Measurements from ENCODE around the gene FMNL3.

FMNL3 gene

GRCh38 chr12:49643961-49644619 lies 63.1 kb downstream of the FMNL3 start:
- no peaks in the 10 kb centered on the region for H3K27me3 ChIP-seq (ENCODE audit: insufficient read depth, insufficient read length)
- no peaks in the 10 kb centered on the region for H3K9me3 ChIP-seq (ENCODE audit: insufficient read depth, low read length)
- no peak overlapping the region for H3K9ac ChIP-seq (ENCODE audit: insufficient read length, low read depth)
- no peak for DNase-seq (ENCODE audit: low read depth, low spot score)
- no peak for TF ChIP-seq SUZ12 (IDR thresholded peaks at IDR 0.05; ENCODE audit: extremely low read depth, insufficient read depth, insufficient read length)
- TF ChIP-seq ZNF274 (IDR thresholded peaks at IDR 0.05; ENCODE audit: low read depth, low read length) = no peak
- TF ChIP-seq YY1 (IDR thresholded peaks at IDR 0.05; ENCODE audit: insufficient read depth, insufficient read length) = no peak
- H3K4me1 ChIP-seq (ENCODE audit: insufficient read depth, insufficient read length) = peaks cover 9% of the 10 kb centered on the region
- H3K36me3 ChIP-seq (ENCODE audit: insufficient read depth, insufficient read length, low read length) = peaks cover 75% of the 10 kb centered on the region
- no peak overlapping the region for H3K4me3 ChIP-seq (ENCODE audit: insufficient read length, low read depth)

GRCh38 chr12:49643135-49643534 lies 64.1 kb downstream of the FMNL3 start:
- Histone ChIP-seq H3K27me3 (ENCODE audit: insufficient read depth, insufficient read length) (no peaks in the 10 kb centered on the region), H3K9ac (ENCODE audit: insufficient read length, low read depth) (no peak overlapping the region), H3K4me3 (ENCODE audit: insufficient read length, low read depth) (no peak overlapping the region), H3K4me1 (ENCODE audit: insufficient read depth, insufficient read length) (peaks cover 9% of the 10 kb centered on the region), H3K9me3 (ENCODE audit: insufficient read depth, low read length) (no peaks in the 10 kb centered on the region), H3K36me3 (ENCODE audit: insufficient read depth, insufficient read length, low read length) (peaks cover 66% of the 10 kb centered on the region)
- no peak for DNase-seq (ENCODE audit: low read depth, low spot score)
- TF ChIP-seq SUZ12 (IDR thresholded peaks at IDR 0.05; ENCODE audit: extremely low read depth, insufficient read depth, insufficient read length) (no peak), YY1 (IDR thresholded peaks at IDR 0.05; ENCODE audit: insufficient read depth, insufficient read length) (no peak), ZNF274 (IDR thresholded peaks at IDR 0.05; ENCODE audit: low read depth, low read length) (no peak)

GRCh38 chr12:49642370-49642802 lies 64.8 kb downstream of the FMNL3 start:
- no peak for TF ChIP-seq SUZ12 (IDR thresholded peaks at IDR 0.05; ENCODE audit: extremely low read depth, insufficient read depth, insufficient read length)
- TF ChIP-seq YY1 (IDR thresholded peaks at IDR 0.05; ENCODE audit: insufficient read depth, insufficient read length) = no peak
- TF ChIP-seq ZNF274 (IDR thresholded peaks at IDR 0.05; ENCODE audit: low read depth, low read length) = no peak
- H3K9ac ChIP-seq (ENCODE audit: insufficient read length, low read depth) = no peak overlapping the region
- DNase-seq (ENCODE audit: low read depth, low spot score) = no peak
- H3K27me3 ChIP-seq (ENCODE audit: insufficient read depth, insufficient read length) = no peaks in the 10 kb centered on the region
- peaks cover 8% of the 10 kb centered on the region for H3K4me1 ChIP-seq (ENCODE audit: insufficient read depth, insufficient read length)
- peaks cover 59% of the 10 kb centered on the region for H3K36me3 ChIP-seq (ENCODE audit: insufficient read depth, insufficient read length, low read length)
- H3K4me3 ChIP-seq (ENCODE audit: insufficient read length, low read depth) = no peak overlapping the region
- H3K9me3 ChIP-seq (ENCODE audit: insufficient read depth, low read length) = no peaks in the 10 kb centered on the region

GRCh38 chr12:49641748-49642369 lies 65.3 kb downstream of the FMNL3 start:
- Histone ChIP-seq H3K27me3 (ENCODE audit: insufficient read depth, insufficient read length) (no peaks in the 10 kb centered on the region), H3K4me1 (ENCODE audit: insufficient read depth, insufficient read length) (peaks cover 5% of the 10 kb centered on the region), H3K36me3 (ENCODE audit: insufficient read depth, insufficient read length, low read length) (peaks cover 57% of the 10 kb centered on the region), H3K9ac (ENCODE audit: insufficient read length, low read depth) (no peak overlapping the region), H3K9me3 (ENCODE audit: insufficient read depth, low read length) (no peaks in the 10 kb centered on the region), H3K4me3 (ENCODE audit: insufficient read length, low read depth) (no peak overlapping the region)
- TF ChIP-seq YY1 (IDR thresholded peaks at IDR 0.05; ENCODE audit: insufficient read depth, insufficient read length) = no peak
- no peak for TF ChIP-seq SUZ12 (IDR thresholded peaks at IDR 0.05; ENCODE audit: extremely low read depth, insufficient read depth, insufficient read length)
- TF ChIP-seq ZNF274 (IDR thresholded peaks at IDR 0.05; ENCODE audit: low read depth, low read length) = no peak
- DNase-seq (ENCODE audit: low read depth, low spot score) = no peak

- peak overlapping the region; percentile 33 for H3K9ac ChIP-seq (ENCODE audit: insufficient read length, low read depth)
- H3K4me1 ChIP-seq (ENCODE audit: insufficient read depth, insufficient read length) = peaks cover 2% of the 10 kb centered on the region
- H3K36me3 ChIP-seq (ENCODE audit: insufficient read depth, insufficient read length, low read length) = peaks cover 15% of the 10 kb centered on the region
- no peak overlapping the region for H3K4me3 ChIP-seq (ENCODE audit: insufficient read length, low read depth)
- H3K9me3 ChIP-seq (ENCODE audit: insufficient read depth, low read length) = no peaks in the 10 kb centered on the region
- H3K27me3 ChIP-seq (ENCODE audit: insufficient read depth, insufficient read length) = no peaks in the 10 kb centered on the region
- TF ChIP-seq ZNF274 (IDR thresholded peaks at IDR 0.05; ENCODE audit: low read depth, low read length) = no peak
- TF ChIP-seq YY1 (IDR thresholded peaks at IDR 0.05; ENCODE audit: insufficient read depth, insufficient read length) = no peak
- no peak for TF ChIP-seq SUZ12 (IDR thresholded peaks at IDR 0.05; ENCODE audit: extremely low read depth, insufficient read depth, insufficient read length)
- peak; percentile 55 for DNase-seq (ENCODE audit: low read depth, low spot score)
Measured at GRCh38 chr12:49636979-49637755, 70.0 kb downstream of the FMNL3 start.

- no peak overlapping the region for H3K9ac ChIP-seq (ENCODE audit: insufficient read length, low read depth)
- no peaks in the 10 kb centered on the region for H3K4me1 ChIP-seq (ENCODE audit: insufficient read depth, insufficient read length)
- no peak overlapping the region for H3K4me3 ChIP-seq (ENCODE audit: insufficient read length, low read depth)
- DNase-seq (ENCODE audit: low read depth, low spot score) = no peak
- no peak for TF ChIP-seq SUZ12 (IDR thresholded peaks at IDR 0.05; ENCODE audit: extremely low read depth, insufficient read depth, insufficient read length)
- TF ChIP-seq ZNF274 (IDR thresholded peaks at IDR 0.05; ENCODE audit: low read depth, low read length) = no peak
- no peak for TF ChIP-seq YY1 (IDR thresholded peaks at IDR 0.05; ENCODE audit: insufficient read depth, insufficient read length)
- H3K36me3 ChIP-seq (ENCODE audit: insufficient read depth, insufficient read length, low read length) = peaks cover 13% of the 10 kb centered on the region
- H3K27me3 ChIP-seq (ENCODE audit: insufficient read depth, insufficient read length) = no peaks in the 10 kb centered on the region
- no peaks in the 10 kb centered on the region for H3K9me3 ChIP-seq (ENCODE audit: insufficient read depth, low read length)
Measured at GRCh38 chr12:49636574-49636973, 70.6 kb downstream of the FMNL3 start.

- Histone ChIP-seq H3K27me3 (ENCODE audit: insufficient read depth, insufficient read length) (no peaks in the 10 kb centered on the region), H3K9ac (ENCODE audit: insufficient read length, low read depth) (no peak overlapping the region), H3K4me3 (ENCODE audit: insufficient read length, low read depth) (no peak overlapping the region), H3K4me1 (ENCODE audit: insufficient read depth, insufficient read length) (no peaks in the 10 kb centered on the region), H3K36me3 (ENCODE audit: insufficient read depth, insufficient read length, low read length) (peaks cover 12% of the 10 kb centered on the region), H3K9me3 (ENCODE audit: insufficient read depth, low read length) (no peaks in the 10 kb centered on the region)
- no peak for TF ChIP-seq SUZ12 (IDR thresholded peaks at IDR 0.05; ENCODE audit: extremely low read depth, insufficient read depth, insufficient read length)
- TF ChIP-seq YY1 (IDR thresholded peaks at IDR 0.05; ENCODE audit: insufficient read depth, insufficient read length) = no peak
- no peak for TF ChIP-seq ZNF274 (IDR thresholded peaks at IDR 0.05; ENCODE audit: low read depth, low read length)
- DNase-seq (ENCODE audit: low read depth, low spot score) = no peak
Measured at GRCh38 chr12:49635656-49636055, 71.5 kb downstream of the FMNL3 start.

All from NT2/D1 (cell line).